Neural crest cell (in vitro differentiated cells): ENCODE data around the gene LRP3. TPM values are rescaled to one million over a fixed set of nuclear protein-coding genes. Genes with fewer than 3 reads are reported as not detected.
A peak's percentile ranks its signal among the peaks of the same experiment; 100 is the strongest.
"Not testable (repeated sequence)": the region's sequence is repeated elsewhere in the genome, so short reads cannot be mapped to it uniquely, and the experiment has no call there.

Source experiments
- DNase-seq: peaks from one replicate; pipeline ENCODE4 v3.0.0; 2021; ENCODE audit warnings: low read depth, mixed read lengths, low spot score
- H3K27ac Mint-ChIP-seq: one replicate; pipeline ENCODE4 v1.8.0; 2021; ENCODE audit warnings: mild to moderate bottlenecking, mixed read lengths; ENCODE audit not compliant: unreplicated experiment
- H3K27me3 Mint-ChIP-seq: 2 replicates; pipeline ENCODE4 v1.8.0; 2021; ENCODE audit warnings: low read depth, mild to moderate bottlenecking, mixed read lengths
- H3K36me3 Mint-ChIP-seq: 2 replicates; pipeline ENCODE4 v1.8.0; 2021; ENCODE audit warnings: low read depth, mild to moderate bottlenecking, mixed read lengths
- H3K4me1 Mint-ChIP-seq: 2 replicates; pipeline ENCODE4 v1.8.0; 2021; ENCODE audit warnings: mixed read lengths
- H3K4me3 Mint-ChIP-seq: one replicate; pipeline ENCODE4 v1.8.0; 2021; ENCODE audit warnings: mild to moderate bottlenecking, mixed read lengths
- H3K9me3 Mint-ChIP-seq: 2 replicates; pipeline ENCODE4 v1.8.0; 2021; ENCODE audit warnings: mixed read lengths
- total RNA-seq: library from RNA; stranded (reverse); gene quantifications from 2 replicates; pipeline ENCODE4 v1.2.1, GENCODE V29; 2021
- TF ChIP-seq, protein P1 (sequence below): fragments of 200-600 bp; sonication (generic); conservative IDR thresholded peaks from 2 replicates; pipeline ENCODE4 v1.5.0; 2021; ENCODE audit warnings: antibody characterized with exemption, mild to moderate bottlenecking

LRP3 gene
- total RNA-seq, 1 donor from 2014 or later, result 85.6 TPM

DNA sequence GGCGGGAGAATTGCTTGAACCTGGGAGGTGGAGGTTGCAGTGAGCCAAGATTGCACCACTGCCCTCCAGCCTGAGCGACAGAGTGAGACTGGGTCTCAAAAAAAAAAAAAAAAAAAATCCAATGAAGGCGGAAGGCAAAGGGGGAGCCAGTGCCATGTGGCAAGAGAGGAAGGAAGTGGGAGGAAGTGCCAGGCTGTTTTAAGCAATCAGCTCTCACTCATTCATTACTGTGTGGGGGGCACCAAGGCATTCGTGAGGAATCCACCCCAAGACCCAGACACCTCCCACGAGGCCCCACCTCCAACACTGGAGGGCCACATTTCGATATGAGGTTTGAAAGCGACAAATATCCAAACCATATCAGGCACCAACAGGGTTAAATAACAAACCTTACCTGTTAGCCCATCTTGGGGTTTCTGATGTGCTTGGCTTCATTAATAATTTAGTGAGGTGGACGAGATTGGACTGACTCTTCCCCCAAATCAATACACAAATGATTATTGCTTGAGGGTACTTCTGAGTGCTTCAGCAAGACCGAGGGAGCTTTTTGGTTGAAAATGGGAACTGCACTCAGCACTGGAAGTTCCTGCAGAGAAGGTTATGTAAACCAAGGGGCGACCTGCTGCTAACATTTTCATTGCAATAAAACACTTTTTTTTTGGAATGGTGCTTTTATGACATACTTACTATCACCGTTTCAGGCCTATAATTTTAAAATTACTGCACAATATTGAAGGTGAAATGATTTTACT is 7.5 kb upstream of the LRP3 start:
- H3K4me1 Mint-ChIP-seq, result no peaks in the 10 kb centered on the region
- H3K36me3 Mint-ChIP-seq, result no peaks in the 10 kb centered on the region
- H3K27me3 Mint-ChIP-seq, result no peaks in the 10 kb centered on the region
- no peak for DNase-seq
- no peak overlapping the region for H3K4me3 Mint-ChIP-seq
- no peaks in the 10 kb centered on the region for H3K9me3 Mint-ChIP-seq
- TF ChIP-seq, protein P1, sequence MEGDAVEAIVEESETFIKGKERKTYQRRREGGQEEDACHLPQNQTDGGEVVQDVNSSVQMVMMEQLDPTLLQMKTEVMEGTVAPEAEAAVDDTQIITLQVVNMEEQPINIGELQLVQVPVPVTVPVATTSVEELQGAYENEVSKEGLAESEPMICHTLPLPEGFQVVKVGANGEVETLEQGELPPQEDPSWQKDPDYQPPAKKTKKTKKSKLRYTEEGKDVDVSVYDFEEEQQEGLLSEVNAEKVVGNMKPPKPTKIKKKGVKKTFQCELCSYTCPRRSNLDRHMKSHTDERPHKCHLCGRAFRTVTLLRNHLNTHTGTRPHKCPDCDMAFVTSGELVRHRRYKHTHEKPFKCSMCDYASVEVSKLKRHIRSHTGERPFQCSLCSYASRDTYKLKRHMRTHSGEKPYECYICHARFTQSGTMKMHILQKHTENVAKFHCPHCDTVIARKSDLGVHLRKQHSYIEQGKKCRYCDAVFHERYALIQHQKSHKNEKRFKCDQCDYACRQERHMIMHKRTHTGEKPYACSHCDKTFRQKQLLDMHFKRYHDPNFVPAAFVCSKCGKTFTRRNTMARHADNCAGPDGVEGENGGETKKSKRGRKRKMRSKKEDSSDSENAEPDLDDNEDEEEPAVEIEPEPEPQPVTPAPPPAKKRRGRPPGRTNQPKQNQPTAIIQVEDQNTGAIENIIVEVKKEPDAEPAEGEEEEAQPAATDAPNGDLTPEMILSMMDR, result no peak
- H3K27ac Mint-ChIP-seq, result no peak overlapping the region

DNA sequence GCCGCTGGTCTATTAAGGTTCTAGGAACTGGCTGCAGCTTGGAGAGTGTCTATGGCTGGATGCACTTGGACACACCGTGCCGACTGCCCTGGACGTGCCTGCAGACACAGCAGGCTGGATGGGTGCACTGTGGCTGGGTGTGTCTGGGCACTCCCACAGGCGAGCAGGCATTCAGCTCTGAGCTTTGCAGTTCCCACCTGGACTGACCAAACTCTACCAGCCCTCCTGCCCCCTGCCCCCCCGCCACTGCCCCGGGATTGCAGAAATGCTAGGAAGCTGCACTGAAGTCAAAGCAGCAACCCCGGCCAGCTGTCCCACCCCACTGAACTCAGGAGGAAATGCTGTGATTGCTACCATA is 7.0 kb upstream of the LRP3 start:
- H3K27me3 Mint-ChIP-seq, result peaks cover 2% of the 10 kb centered on the region
- no peak for DNase-seq
- no peaks in the 10 kb centered on the region for H3K36me3 Mint-ChIP-seq
- H3K4me3 Mint-ChIP-seq, result no peak overlapping the region
- no peak overlapping the region for H3K27ac Mint-ChIP-seq
- H3K9me3 Mint-ChIP-seq, result no peaks in the 10 kb centered on the region
- TF ChIP-seq, protein P1, result no peak
- no peaks in the 10 kb centered on the region for H3K4me1 Mint-ChIP-seq

GRCh38 chr19:33189453-33189852 is 4.7 kb upstream of the LRP3 start:
- no peak for DNase-seq
- Mint-ChIP-seq H3K36me3 (no peaks in the 10 kb centered on the region), H3K4me1 (no peaks in the 10 kb centered on the region), H3K27ac (no peak overlapping the region), H3K4me3 (peak overlapping the region; percentile 45), H3K9me3 (no peaks in the 10 kb centered on the region), H3K27me3 (peaks cover 2% of the 10 kb centered on the region)
- TF ChIP-seq, protein P1, result no peak

DNA sequence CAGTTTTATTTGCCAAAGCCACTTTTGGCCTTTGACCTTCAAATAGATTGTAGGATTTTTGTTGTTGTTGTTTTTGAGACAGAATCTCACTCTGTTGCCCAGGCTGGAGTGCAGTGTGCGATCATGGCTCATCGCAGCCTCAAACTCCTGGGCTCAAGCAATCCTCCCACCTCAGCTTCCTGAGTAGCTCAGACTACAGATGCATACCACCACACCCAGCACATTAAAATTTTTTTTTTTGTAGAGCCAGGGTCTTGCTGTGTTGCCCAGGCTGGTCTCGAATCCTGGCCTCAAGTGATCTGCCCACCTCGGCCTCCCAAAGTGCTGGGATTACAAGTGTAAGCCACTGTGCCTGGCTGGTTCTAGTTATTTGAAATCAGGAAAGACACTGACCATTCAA is 3.0 kb upstream of the LRP3 start:
- H3K27me3 Mint-ChIP-seq, DNase-seq, H3K9me3 Mint-ChIP-seq, H3K36me3 Mint-ChIP-seq, H3K27ac Mint-ChIP-seq, H3K4me1 Mint-ChIP-seq: not testable (repeated sequence)
- H3K4me3 Mint-ChIP-seq, result peak overlapping the region; percentile 57

DNA sequence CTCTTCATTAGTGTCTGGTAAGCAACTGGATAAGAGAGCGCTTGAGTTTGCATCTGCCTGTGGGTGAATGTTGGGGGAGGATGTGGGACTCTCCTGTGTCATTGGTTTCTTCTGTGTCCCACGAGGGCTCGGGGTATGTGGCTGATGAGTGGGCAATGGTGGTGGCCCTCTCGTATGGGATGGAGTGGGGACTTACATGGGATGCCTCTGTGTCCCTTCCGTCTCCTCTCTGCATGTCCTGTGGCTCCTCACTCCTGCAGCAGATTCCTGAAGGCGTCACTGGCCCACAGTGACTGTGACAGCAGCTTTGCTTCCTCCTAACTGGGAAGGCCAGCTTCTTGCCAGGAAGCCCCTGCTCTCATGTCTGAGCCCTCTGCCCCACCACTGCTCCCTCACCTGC is 2.6 kb upstream of the LRP3 start:
- no peak overlapping the region for H3K27ac Mint-ChIP-seq
- peaks cover 2% of the 10 kb centered on the region for H3K27me3 Mint-ChIP-seq

DNA sequence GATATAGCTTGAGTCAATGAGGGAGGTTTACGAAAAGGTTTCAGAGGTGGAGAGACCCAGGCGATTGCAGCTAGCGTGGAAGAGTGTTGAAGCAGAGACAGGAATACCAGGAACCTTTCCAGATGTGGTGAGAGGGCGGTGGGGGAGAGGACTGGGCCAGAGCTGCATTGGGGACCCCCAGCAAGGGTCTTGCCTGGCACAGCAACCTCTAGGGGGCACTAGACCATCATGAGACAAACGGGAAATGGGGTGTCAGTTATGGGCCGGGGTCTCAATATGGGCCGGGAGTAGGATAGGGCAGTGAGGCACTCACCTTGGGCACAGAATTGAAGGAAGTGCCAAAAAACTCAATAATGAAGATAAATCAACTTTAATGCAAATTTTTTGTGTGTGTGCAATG is 2.1 kb upstream of the LRP3 start:
- peak overlapping the region; percentile 32 for H3K27ac Mint-ChIP-seq
- peak overlapping the region; percentile 85 for H3K4me3 Mint-ChIP-seq
- H3K36me3 Mint-ChIP-seq, result no peaks in the 10 kb centered on the region
- no peaks in the 10 kb centered on the region for H3K9me3 Mint-ChIP-seq
- no peak for DNase-seq
- TF ChIP-seq, protein P1, result peak; percentile 37
- peaks cover 2% of the 10 kb centered on the region for H3K27me3 Mint-ChIP-seq
- peaks cover 5% of the 10 kb centered on the region for H3K4me1 Mint-ChIP-seq

More for the DNA sequence above, 2.6 kb upstream of the LRP3 start:
- Mint-ChIP-seq H3K36me3 (no peaks in the 10 kb centered on the region), H3K4me1 (peaks cover under 1% of the 10 kb centered on the region), H3K4me3 (peak overlapping the region; percentile 85), H3K9me3 (no peaks in the 10 kb centered on the region)
- TF ChIP-seq, protein P1, result no peak
- no peak for DNase-seq
